HEK293 (cell line): ENCODE data around the gene MVB12A.
A peak's percentile ranks its signal among the peaks of the same experiment; 100 is the strongest.

Source experiments
- CTCF ChIA-PET: fragments of 350-600 bp; formaldehyde crosslinking; extraction: SDS; loops from one replicate; lab custom pipeline; 2021; ENCODE audit warnings: antibody characterized with exemption; lab: Yijun Ruan, JAX
- POLR2A ChIA-PET: fragments of 300-600 bp; formaldehyde crosslinking; extraction: SDS; loops from one replicate; lab custom pipeline; 2020; ENCODE audit warnings: antibody characterized with exemption, inconsistent platforms; lab: Yijun Ruan, JAX
- H3K27ac ChIP-seq: fragments of 200-500 bp; sonication (Bioruptor generic); 2 replicates; pipeline ENCODE4 v1.5.1; 2014; ENCODE audit warnings: low read depth, low read length, control low read depth, inconsistent platforms; ENCODE audit errors: extremely low read depth
- H3K36me3 ChIP-seq, 2 experiments: fragments of 200-500 bp in 1 of 2; sonication (Bioruptor generic) in 1 of 2; 1 replicate in 1 of 2; 2 replicates in 1 of 2; pipeline ENCODE4 v1.5.1; 2014 to 2017; ENCODE audit warnings: inconsistent platforms in 2 of 2, low read length in 2 of 2; ENCODE audit not compliant: control insufficient read depth in 2 of 2, insufficient read depth in 1 of 2
- H3K4me1 ChIP-seq: fragments of 200-500 bp; sonication (Bioruptor generic); 2 replicates; pipeline ENCODE4 v1.5.1; 2014; ENCODE audit warnings: mild to moderate bottlenecking, low read length, inconsistent platforms; ENCODE audit not compliant: control insufficient read depth, insufficient read depth
- H3K4me3 ChIP-seq: 2 replicates; pipeline ENCODE4 v1.5.1; 2011; ENCODE audit warnings: low read depth, mild to moderate bottlenecking, control low read depth, low read length, moderate library complexity
- H3K9me3 ChIP-seq: fragments of 200-500 bp; sonication (Bioruptor generic); 2 replicates; pipeline ENCODE4 v1.5.1; 2014; ENCODE audit warnings: low read depth, low read length, inconsistent platforms; ENCODE audit not compliant: control insufficient read depth, insufficient read depth
- GLI2 ChIP-seq: fragments of 450-650 bp; formaldehyde crosslinking; IDR thresholded peaks from 2 replicates; pipeline ENCODE4; 2017; ENCODE audit warnings: missing biosample characterization, missing genetic modification characterization, low read depth, borderline replicate concordance
- SCRT1 ChIP-seq: fragments of 450-650 bp; formaldehyde crosslinking; IDR thresholded peaks from 2 replicates; pipeline ENCODE4 v1.5.1; 2016; ENCODE audit warnings: missing biosample characterization, missing genetic modification characterization, borderline replicate concordance
- WT1 ChIP-seq: fragments of 450-650 bp; formaldehyde crosslinking; IDR thresholded peaks from 2 replicates; pipeline ENCODE4 v1.5.1; 2016; ENCODE audit warnings: missing biosample characterization, missing genetic modification characterization
- YY1 ChIP-seq: fragments of 450-650 bp; formaldehyde crosslinking; IDR thresholded peaks from 2 replicates; pipeline ENCODE4 v1.5.1; 2018; ENCODE audit warnings: missing biosample characterization, missing genetic modification characterization
- ZBTB6 ChIP-seq: fragments of 450-650 bp; formaldehyde crosslinking; IDR thresholded peaks from 2 replicates; pipeline ENCODE4 v1.5.1; 2017; ENCODE audit warnings: missing biosample characterization, missing genetic modification characterization
- ZNF10 ChIP-seq: fragments of 450-650 bp; formaldehyde crosslinking; IDR thresholded peaks from 2 replicates; pipeline ENCODE4 v1.5.1; 2017; ENCODE audit warnings: missing biosample characterization, missing genetic modification characterization
- ZNF133 ChIP-seq: fragments of 450-650 bp; formaldehyde crosslinking; IDR thresholded peaks from 2 replicates; pipeline ENCODE4 v1.5.1; 2016; ENCODE audit warnings: missing biosample characterization, missing genetic modification characterization
- ZNF24 ChIP-seq: fragments of 450-650 bp; formaldehyde crosslinking; IDR thresholded peaks from 2 replicates; pipeline ENCODE4 v1.5.1; 2016; ENCODE audit warnings: missing biosample characterization, missing genetic modification characterization
- ZNF248 ChIP-seq: fragments of 450-650 bp; formaldehyde crosslinking; IDR thresholded peaks from 2 replicates; pipeline ENCODE4 v1.5.1; 2017; ENCODE audit warnings: missing biosample characterization, missing genetic modification characterization
- ZNF366 ChIP-seq: fragments of 450-650 bp; formaldehyde crosslinking; conservative IDR thresholded peaks from 2 replicates; pipeline ENCODE4 v1.5.1; 2016; ENCODE audit warnings: missing biosample characterization, missing genetic modification characterization
- ZNF426 ChIP-seq: fragments of 450-650 bp; formaldehyde crosslinking; IDR thresholded peaks from 2 replicates; pipeline ENCODE4 v1.5.1; 2017; ENCODE audit warnings: missing biosample characterization, missing genetic modification characterization, mild to moderate bottlenecking, inconsistent platforms, moderate library complexity
- ZNF449 ChIP-seq: fragments of 450-650 bp; formaldehyde crosslinking; IDR thresholded peaks from 2 replicates; pipeline ENCODE4 v1.5.1; 2017; ENCODE audit warnings: missing biosample characterization, mild to moderate bottlenecking, missing genetic modification characterization, moderate library complexity
- ZNF514 ChIP-seq: fragments of 450-650 bp; formaldehyde crosslinking; IDR thresholded peaks from 2 replicates; pipeline ENCODE4 v1.5.1; 2016; ENCODE audit warnings: missing biosample characterization, missing genetic modification characterization
- ZNF529 ChIP-seq: fragments of 450-650 bp; formaldehyde crosslinking; IDR thresholded peaks from 2 replicates; pipeline ENCODE4 v1.5.1; 2017; ENCODE audit warnings: missing genetic modification characterization, missing biosample characterization; ENCODE audit not compliant: insufficient replicate concordance
- ZNF530 ChIP-seq: fragments of 450-650 bp; formaldehyde crosslinking; IDR thresholded peaks from 2 replicates; pipeline ENCODE4 v1.5.1; 2016; ENCODE audit warnings: low read depth, missing biosample characterization, missing genetic modification characterization
- ZNF629 ChIP-seq: fragments of 450-650 bp; formaldehyde crosslinking; IDR thresholded peaks from 2 replicates; pipeline ENCODE4 v1.5.1; 2017; ENCODE audit warnings: missing biosample characterization, missing genetic modification characterization
- ZNF660 ChIP-seq: fragments of 450-650 bp; IDR thresholded peaks from 2 replicates; pipeline ENCODE4 v1.5.1; 2018; ENCODE audit warnings: missing biosample characterization, mild to moderate bottlenecking, missing genetic modification characterization
- ZNF692 ChIP-seq: fragments of 450-650 bp; formaldehyde crosslinking; IDR thresholded peaks from 2 replicates; pipeline ENCODE4 v1.5.1; 2016; ENCODE audit warnings: missing biosample characterization, missing genetic modification characterization
- ZSCAN5A ChIP-seq: fragments of 450-650 bp; formaldehyde crosslinking; IDR thresholded peaks from 2 replicates; pipeline ENCODE4 v1.5.1; 2016; ENCODE audit warnings: missing biosample characterization, missing genetic modification characterization

Gene MVB12A

GRCh38 chr19:17406046-17406886, 13.6 kb upstream of the MVB12A start (continued):
- TF ChIP-seq SCRT1 (tag by site-specific recombination) = peak; percentile 70; the same call in 1 of the 2 replicates
- no peak for TF ChIP-seq YY1
- peak; percentile 80; the same call in 1 of the 2 replicates for TF ChIP-seq ZBTB6 (tag by site-specific recombination)

- no peaks in the 10 kb centered on the region for H3K9me3 ChIP-seq
- H3K4me3 ChIP-seq = no peak overlapping the region
- no peak for TF ChIP-seq ZNF248 (tag by site-specific recombination)
- no peak for TF ChIP-seq ZNF449 (tag by site-specific recombination)
- TF ChIP-seq ZNF530 (tag by site-specific recombination) = no peak
- peak; percentile 61; the same call in 1 of the 2 replicates for TF ChIP-seq ZNF660 (tag by site-specific recombination)
- TF ChIP-seq ZNF133 (tag by site-specific recombination) = no peak
- no peak for TF ChIP-seq ZSCAN5A (tag by site-specific recombination)
- TF ChIP-seq ZNF529 (tag by site-specific recombination) = no peak
- ChIA-PET CTCF (interaction anchor here (0.6 to 1.5 kb wide), 2 partner anchors 35 to 309 kb away, joined by 5 to 6 read pairs; no protein-coding TSS in a partner anchor), POLR2A (interaction anchor here (2.1 kb wide), 1 partner anchor 13 kb away, joined by 9 read pairs; the partner anchor contains the start of gene MVB12A)
- H3K4me1 ChIP-seq = no peaks in the 10 kb centered on the region
- H3K27ac ChIP-seq = no peak overlapping the region
- no peaks in the 10 kb centered on the region for H3K36me3 ChIP-seq
Observed at GRCh38 chr19:17406887-17407196, 13.0 kb upstream of the MVB12A start.

- H3K9me3 ChIP-seq = no peaks in the 10 kb centered on the region
- CTCF ChIA-PET = interaction anchor here (0.6 kb wide), 1 partner anchor 443 kb away, joined by 4 read pairs; no protein-coding TSS in a partner anchor
- POLR2A ChIA-PET = interaction anchor here (1.7 kb wide), 1 partner anchor 10 kb away, joined by 9 read pairs; the partner anchor contains the start of gene MVB12A
- H3K27ac ChIP-seq = no peak overlapping the region
- H3K4me1 ChIP-seq = no peaks in the 10 kb centered on the region
- no peaks in the 10 kb centered on the region for H3K36me3 ChIP-seq
- H3K4me3 ChIP-seq = no peak overlapping the region
- TF ChIP-seq WT1 (tag by site-specific recombination) (no peak), GLI2 (tag by site-specific recombination) (no peak), ZNF514 (tag by site-specific recombination) (no peak), ZNF24 (no peak), ZNF629 (tag by site-specific recombination) (no peak), ZNF10 (tag by site-specific recombination) (no peak), ZNF426 (tag by site-specific recombination) (no peak), ZNF660 (tag by site-specific recombination) (no peak), ZNF692 (tag by site-specific recombination) (no peak), ZNF366 (tag by site-specific recombination) (no peak), YY1 (no peak)
Observed at GRCh38 chr19:17409990-17410389, 9.9 kb upstream of the MVB12A start.
